Subcutaneous abdominal adipose tissue (tissue), 5 donors: Measurements from ENCODE around the gene PLG.
"Not testable (repeated sequence)": the region's sequence is repeated elsewhere in the genome, so short reads cannot be mapped to it uniquely, and the experiment has no call there.

ENCODE experiments used
- H3K27ac ChIP-seq: one replicate; pipeline ENCODE4 v1.7.0; 2013; ENCODE audit warnings: low read depth, mild to moderate bottlenecking, inconsistent platforms, low read length, moderate library complexity
- H3K27me3 ChIP-seq, 5 donors: one replicate each; pipeline ENCODE4 v1.7.0; 2013; ENCODE audit warnings: low read length in 5 of 5, inconsistent platforms in 1 of 5; ENCODE audit not compliant: control insufficient read depth in 5 of 5, insufficient read depth in 4 of 5
- H3K36me3 ChIP-seq, 5 donors: one replicate each; pipeline ENCODE4 v1.7.0; 2013; ENCODE audit warnings: low read length in 5 of 5; ENCODE audit not compliant: control insufficient read depth in 5 of 5, insufficient read depth in 5 of 5
- H3K4me1 ChIP-seq, 5 donors: one replicate each; pipeline ENCODE4 v1.7.0; 2013; ENCODE audit warnings: low read length in 5 of 5, mild to moderate bottlenecking in 3 of 5, moderate library complexity in 1 of 5; ENCODE audit not compliant: control insufficient read depth in 5 of 5, insufficient read depth in 5 of 5
- H3K4me3 ChIP-seq, 5 donors: one replicate each; pipeline ENCODE4 v1.7.0; 2013; ENCODE audit warnings: low read length in 5 of 5, low read depth in 1 of 5
- H3K9ac ChIP-seq, 5 donors: one replicate each; pipeline ENCODE4 v1.7.0; 2013; ENCODE audit warnings: low read length in 5 of 5, mild to moderate bottlenecking in 4 of 5, moderate library complexity in 3 of 5
- H3K9me3 ChIP-seq, 5 donors: one replicate each; pipeline ENCODE4 v1.7.0; 2013; ENCODE audit warnings: low read length in 5 of 5; ENCODE audit not compliant: control insufficient read depth in 5 of 5
- donor health status: healthy.
- donor health status: healthy.
- donor health status: healthy.
- donor health status: healthy.
- donor health status: healthy.

Gene PLG

GRCh38 chr6:160701918-160702680, at the start of gene PLG:
Gene PLG, plus strand, starts transcription at chr6:160702244. Its CDS starts 61 bp downstream, at chr6:160702305.
- H3K36me3 ChIP-seq, H3K4me1 ChIP-seq, H3K27me3 ChIP-seq, H3K4me3 ChIP-seq, H3K9me3 ChIP-seq, H3K27ac ChIP-seq, H3K9ac ChIP-seq: not testable (repeated sequence)

- H3K27me3 ChIP-seq = no peaks in the 10 kb centered on the region
- H3K4me3 ChIP-seq = no peak overlapping the region
- H3K4me1 ChIP-seq = no peaks in the 10 kb centered on the region
- H3K9ac ChIP-seq = no peak overlapping the region
- peaks cover 2 to 21% (median 18%) of the 10 kb centered on the region in 5 donors for H3K9me3 ChIP-seq
- H3K36me3 ChIP-seq = no peaks in the 10 kb centered on the region
- no peak overlapping the region for H3K27ac ChIP-seq
Observed at GRCh38 chr6:160659562-160659961, 42.5 kb upstream of the PLG start.

- no peaks in the 10 kb centered on the region for H3K36me3 ChIP-seq
- H3K9ac ChIP-seq = no peak overlapping the region
- peaks cover 2 to 15% (median 12%) of the 10 kb centered on the region in 5 donors for H3K9me3 ChIP-seq
- no peak overlapping the region for H3K4me3 ChIP-seq
- H3K4me1 ChIP-seq = no peaks in the 10 kb centered on the region
- no peaks in the 10 kb centered on the region for H3K27me3 ChIP-seq
- H3K27ac ChIP-seq = no peak overlapping the region
Observed at GRCh38 chr6:160661216-160661615, 40.8 kb upstream of the PLG start.

GRCh38 chr6:160662429-160662828, 39.6 kb upstream of the PLG start:
- H3K27ac ChIP-seq = no peak overlapping the region
- H3K4me3 ChIP-seq = no peak overlapping the region
- no peaks in the 10 kb centered on the region for H3K27me3 ChIP-seq
- peaks cover 0 to 6% (median 2%) of the 10 kb centered on the region in 5 donors for H3K9me3 ChIP-seq
- no peak overlapping the region for H3K9ac ChIP-seq
- H3K36me3 ChIP-seq = no peaks in the 10 kb centered on the region
- no peaks in the 10 kb centered on the region for H3K4me1 ChIP-seq

- H3K9ac ChIP-seq = no peak overlapping the region
- no peaks in the 10 kb centered on the region for H3K36me3 ChIP-seq
- H3K27ac ChIP-seq = no peak overlapping the region
- H3K4me3 ChIP-seq = no peak overlapping the region
- H3K4me1 ChIP-seq = no peaks in the 10 kb centered on the region
- peaks cover 0 to 4% (median 2%) of the 10 kb centered on the region in 5 donors for H3K9me3 ChIP-seq
- H3K27me3 ChIP-seq = no peaks in the 10 kb centered on the region
Observed at GRCh38 chr6:160662842-160663241, 39.2 kb upstream of the PLG start.

- not testable (repeated sequence) for H3K9ac ChIP-seq, H3K36me3 ChIP-seq, H3K27me3 ChIP-seq, H3K27ac ChIP-seq, H3K4me1 ChIP-seq, H3K9me3 ChIP-seq, H3K4me3 ChIP-seq
Observed at GRCh38 chr6:160664198-160664597, 37.8 kb upstream of the PLG start, which contains the start of gene LPA. Gene LPA, minus strand, starts transcription at chr6:160664275. Its CDS starts 61 bp downstream, at chr6:160664214.

- peaks cover 0 to 5% (median 0%) of the 10 kb centered on the region in 5 donors for H3K9me3 ChIP-seq
- H3K9ac ChIP-seq = no peak overlapping the region
- H3K4me3 ChIP-seq = no peak overlapping the region
- no peaks in the 10 kb centered on the region for H3K36me3 ChIP-seq
- no peaks in the 10 kb centered on the region for H3K4me1 ChIP-seq
- no peak overlapping the region for H3K27ac ChIP-seq
- H3K27me3 ChIP-seq = no peaks in the 10 kb centered on the region
Observed at GRCh38 chr6:160667639-160668481, 34.2 kb upstream of the PLG start.

GRCh38 chr6:160668589-160668988, 33.5 kb upstream of the PLG start:
- H3K9ac ChIP-seq = no peak overlapping the region
- no peaks in the 10 kb centered on the region for H3K4me1 ChIP-seq
- H3K27ac ChIP-seq = no peak overlapping the region
- H3K9me3 ChIP-seq = peaks cover 0 to 5% (median 0%) of the 10 kb centered on the region in 5 donors
- no peaks in the 10 kb centered on the region for H3K27me3 ChIP-seq
- H3K4me3 ChIP-seq = no peak overlapping the region
- H3K36me3 ChIP-seq = no peaks in the 10 kb centered on the region

- not testable (repeated sequence) for H3K9ac ChIP-seq, H3K27ac ChIP-seq, H3K4me3 ChIP-seq, H3K9me3 ChIP-seq, H3K4me1 ChIP-seq, H3K27me3 ChIP-seq, H3K36me3 ChIP-seq
Observed at GRCh38 chr6:160676418-160676817, 25.6 kb upstream of the PLG start.

GRCh38 chr6:160678230-160678629, 23.8 kb upstream of the PLG start:
- peaks cover 0 to 5% (median 0%) of the 10 kb centered on the region in 5 donors for H3K4me1 ChIP-seq

More at GRCh38 chr6:160678230-160678629, 23.8 kb upstream of the PLG start:
- Histone ChIP-seq H3K9me3 (no peaks in the 10 kb centered on the region), H3K4me3 (no peak overlapping the region), H3K9ac (no peak overlapping the region), H3K36me3 (no peaks in the 10 kb centered on the region), H3K27ac (no peak overlapping the region), H3K27me3 (peaks cover 0 to 7% (median 0%) of the 10 kb centered on the region in 5 donors)
